Prostate gland (tissue), 2 donors: ENCODE data around the gene BCL11B.

Experiments
- POLR2A ChIP-seq: fragments of 450-650 bp; IDR thresholded peaks from one replicate; pipeline ENCODE4 v1.6.1; 2016; ENCODE audit warnings: antibody characterized with exemption, mild to moderate bottlenecking
- POLR2AphosphoS5 ChIP-seq: sonication (generic); formaldehyde crosslinking; IDR thresholded peaks from one replicate; pipeline ENCODE4 v1.6.1; 2017; ENCODE audit warnings: antibody characterized with exemption
- TF ChIP-seq, protein P1 (sequence below), 4 experiments: fragments of 200-600 bp in 2 of 4; fragments of 450-650 bp in 2 of 4; sonication (generic) in 2 of 4; IDR thresholded peaks; 1 replicate in 3 of 4; 2 replicates in 1 of 4; pipeline ENCODE4 v1.5.1; 2016 to 2019; ENCODE audit warnings: antibody characterized with exemption in 4 of 4, mild to moderate bottlenecking in 2 of 4, moderate library complexity in 2 of 4

DNA sequence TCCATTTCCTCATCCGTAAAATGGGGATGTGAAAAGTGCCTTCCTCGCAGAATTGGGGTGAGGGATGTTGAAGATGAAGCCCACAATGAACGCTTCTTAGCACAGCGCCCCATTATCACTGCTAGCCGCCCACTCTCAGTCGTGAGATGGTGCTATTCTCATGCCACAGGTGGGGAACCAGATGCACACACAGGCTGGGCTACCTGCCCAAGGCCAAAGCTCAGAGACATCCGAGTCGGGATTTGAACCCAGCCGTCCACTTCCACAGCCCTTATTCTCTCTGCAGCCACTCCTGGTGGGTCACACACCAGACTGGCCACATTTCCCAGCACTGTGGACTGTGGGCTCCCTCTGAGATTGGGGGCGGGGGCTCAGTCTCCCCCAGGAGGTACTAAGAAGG lies 55.8 kb downstream of the BCL11B start:
- TF ChIP-seq, protein P1, sequence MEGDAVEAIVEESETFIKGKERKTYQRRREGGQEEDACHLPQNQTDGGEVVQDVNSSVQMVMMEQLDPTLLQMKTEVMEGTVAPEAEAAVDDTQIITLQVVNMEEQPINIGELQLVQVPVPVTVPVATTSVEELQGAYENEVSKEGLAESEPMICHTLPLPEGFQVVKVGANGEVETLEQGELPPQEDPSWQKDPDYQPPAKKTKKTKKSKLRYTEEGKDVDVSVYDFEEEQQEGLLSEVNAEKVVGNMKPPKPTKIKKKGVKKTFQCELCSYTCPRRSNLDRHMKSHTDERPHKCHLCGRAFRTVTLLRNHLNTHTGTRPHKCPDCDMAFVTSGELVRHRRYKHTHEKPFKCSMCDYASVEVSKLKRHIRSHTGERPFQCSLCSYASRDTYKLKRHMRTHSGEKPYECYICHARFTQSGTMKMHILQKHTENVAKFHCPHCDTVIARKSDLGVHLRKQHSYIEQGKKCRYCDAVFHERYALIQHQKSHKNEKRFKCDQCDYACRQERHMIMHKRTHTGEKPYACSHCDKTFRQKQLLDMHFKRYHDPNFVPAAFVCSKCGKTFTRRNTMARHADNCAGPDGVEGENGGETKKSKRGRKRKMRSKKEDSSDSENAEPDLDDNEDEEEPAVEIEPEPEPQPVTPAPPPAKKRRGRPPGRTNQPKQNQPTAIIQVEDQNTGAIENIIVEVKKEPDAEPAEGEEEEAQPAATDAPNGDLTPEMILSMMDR (IDR thresholded peaks at IDR 0.05) = no peak
- TF ChIP-seq POLR2A (no peak), POLR2AphosphoS5 (no peak)
